Psoas muscle (tissue), 8 donors: ENCODE results near the gene PRODH2. TPM values are rescaled to one million over a fixed set of nuclear protein-coding genes. Genes with fewer than 3 reads are reported as not detected.

Experiments
- ATAC-seq, 4 donors: fragments of 200-7000 bp; cut with Tn5 transposase; one replicate each; pipeline ENCODE4 v1.9.1; 2020; ENCODE audit warnings: moderate library complexity in 3 of 4, mild to moderate bottlenecking in 2 of 4
- DNase-seq, 2 donors: peaks; one replicate each; pipeline ENCODE4 v3.0.0-alpha.2; 2020
- H3K27ac ChIP-seq: fragments of 200-600 bp; one replicate; pipeline ENCODE4 v1.8.0; 2022
- H3K27me3 ChIP-seq, 3 donors: fragments of 200-600 bp in 1 of 3; one replicate each; pipeline versions ENCODE4 v1.6.1 to v1.8.0; 2013 to 2022; ENCODE audit warnings: low read length in 2 of 3, mild to moderate bottlenecking in 2 of 3, moderate library complexity in 1 of 3; ENCODE audit not compliant: insufficient read depth in 3 of 3
- H3K36me3 ChIP-seq, 2 donors: fragments of 200-600 bp in 1 of 2; one replicate each; pipeline versions ENCODE4 v1.6.1 to v1.8.0; 2013 to 2022; ENCODE audit warnings: low read depth in 1 of 2, mild to moderate bottlenecking in 1 of 2, moderate library complexity in 1 of 2; ENCODE audit not compliant: insufficient read depth in 1 of 2
- H3K4me1 ChIP-seq: fragments of 200-600 bp; one replicate; pipeline ENCODE4 v1.8.0; 2022
- H3K4me3 ChIP-seq: fragments of 200-600 bp; one replicate; pipeline ENCODE4 v1.8.0; 2022; ENCODE audit warnings: mild to moderate bottlenecking
- H3K9me3 ChIP-seq: fragments of 200-600 bp; one replicate; pipeline ENCODE4 v1.8.0; 2022
- WGBS, 3 donors: extraction: QIAGEN DNeasy Blood & Tissue Kit; methylation state at CpG; one replicate each; pipeline versions ENCODE4 v1.1.6 to v1.1.7; 2013; 5-methylcytosine and 5-hydroxymethylcytosine counted together
- intact Hi-C, 2 donors: fragments of 100-400 bp; cut with DNase I; formaldehyde crosslinking; loops; one replicate each; pipeline versions ENCODE4 v1.11.0 to v1.14.2; 2022
- polyA plus RNA-seq, 3 donors: library from polyadenylated mRNA; stranded (reverse); fragments of 200-250 nt; gene quantifications; one replicate each; pipeline ENCODE4 v1.2.3, GENCODE V29; 2013
- total RNA-seq, 4 donors: library from RNA; stranded (reverse); fragmentation: NEBNext Ultra II Directional in 2 of 4; extraction: Animal tissue kit (Norgen Biotek cat#: 25700) in 2 of 4; gene quantifications; one replicate each; pipeline versions ENCODE4 v1.2.1 to v1.2.4, GENCODE V29; 2021 to 2023
- TF ChIP-seq, protein P1 (sequence below): fragments of 200-600 bp; IDR thresholded peaks from one replicate; pipeline ENCODE4 v1.8.0; 2022; ENCODE audit warnings: antibody characterized with exemption
- donor health status: healthy with polysubstance abuse.
- donor health status: DM: no; HTN: no; CAD: no; lungs with moderate emphysema.
- donor health status: Bipolar disorder and iron deficiency.
- donor health status: healthy.
- donor health status: DM: yes; HTN: yes; CAD: no.
- donor health status: DM: no; HTN: no; CAD: no.
- donor health status: DM: no; HTN: no; CAD: no.
- donor health status: DM: yes; HTN: yes; CAD: no.

PRODH2 gene
- total and polyA plus RNA-seq, 7 donors = not detected

DNA sequence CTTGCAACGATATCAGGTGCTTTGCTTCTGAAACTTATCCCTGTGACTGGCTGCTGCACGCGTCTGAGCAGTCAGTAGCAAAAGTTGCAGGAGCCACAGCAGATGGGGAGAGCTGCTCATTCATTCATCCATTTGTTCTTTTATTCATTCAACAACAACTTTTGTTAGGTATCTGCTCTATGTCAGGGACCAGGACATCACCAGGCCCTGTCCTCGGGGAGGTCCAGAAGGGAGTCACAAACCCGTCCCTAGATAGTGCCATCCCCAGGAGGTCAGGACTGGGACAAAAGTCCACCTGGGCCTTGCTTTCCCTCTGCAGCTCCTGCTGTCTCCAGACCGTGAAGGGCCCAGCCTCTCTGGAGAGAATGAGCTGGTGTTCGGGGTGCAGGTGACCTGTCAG is 34.7 kb downstream of the PRODH2 start:
- no peaks in the 10 kb centered on the region for H3K9me3 ChIP-seq
- H3K27me3 ChIP-seq = no peaks in the 10 kb centered on the region
- no peak for DNase-seq
- intact Hi-C loops = no loop called here
- ATAC-seq = no peak
- TF ChIP-seq, protein P1, sequence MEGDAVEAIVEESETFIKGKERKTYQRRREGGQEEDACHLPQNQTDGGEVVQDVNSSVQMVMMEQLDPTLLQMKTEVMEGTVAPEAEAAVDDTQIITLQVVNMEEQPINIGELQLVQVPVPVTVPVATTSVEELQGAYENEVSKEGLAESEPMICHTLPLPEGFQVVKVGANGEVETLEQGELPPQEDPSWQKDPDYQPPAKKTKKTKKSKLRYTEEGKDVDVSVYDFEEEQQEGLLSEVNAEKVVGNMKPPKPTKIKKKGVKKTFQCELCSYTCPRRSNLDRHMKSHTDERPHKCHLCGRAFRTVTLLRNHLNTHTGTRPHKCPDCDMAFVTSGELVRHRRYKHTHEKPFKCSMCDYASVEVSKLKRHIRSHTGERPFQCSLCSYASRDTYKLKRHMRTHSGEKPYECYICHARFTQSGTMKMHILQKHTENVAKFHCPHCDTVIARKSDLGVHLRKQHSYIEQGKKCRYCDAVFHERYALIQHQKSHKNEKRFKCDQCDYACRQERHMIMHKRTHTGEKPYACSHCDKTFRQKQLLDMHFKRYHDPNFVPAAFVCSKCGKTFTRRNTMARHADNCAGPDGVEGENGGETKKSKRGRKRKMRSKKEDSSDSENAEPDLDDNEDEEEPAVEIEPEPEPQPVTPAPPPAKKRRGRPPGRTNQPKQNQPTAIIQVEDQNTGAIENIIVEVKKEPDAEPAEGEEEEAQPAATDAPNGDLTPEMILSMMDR = no peak
- 76 to 93% (median 87%) methylated on average over 7 of the region's 7 CpGs for WGBS, 3 donors
- no peak overlapping the region for H3K27ac ChIP-seq
- H3K4me3 ChIP-seq = no peak overlapping the region
- H3K36me3 ChIP-seq = peaks cover 0 to 39% of the 10 kb centered on the region in 2 donors
- H3K4me1 ChIP-seq = peaks cover 7% of the 10 kb centered on the region

DNA sequence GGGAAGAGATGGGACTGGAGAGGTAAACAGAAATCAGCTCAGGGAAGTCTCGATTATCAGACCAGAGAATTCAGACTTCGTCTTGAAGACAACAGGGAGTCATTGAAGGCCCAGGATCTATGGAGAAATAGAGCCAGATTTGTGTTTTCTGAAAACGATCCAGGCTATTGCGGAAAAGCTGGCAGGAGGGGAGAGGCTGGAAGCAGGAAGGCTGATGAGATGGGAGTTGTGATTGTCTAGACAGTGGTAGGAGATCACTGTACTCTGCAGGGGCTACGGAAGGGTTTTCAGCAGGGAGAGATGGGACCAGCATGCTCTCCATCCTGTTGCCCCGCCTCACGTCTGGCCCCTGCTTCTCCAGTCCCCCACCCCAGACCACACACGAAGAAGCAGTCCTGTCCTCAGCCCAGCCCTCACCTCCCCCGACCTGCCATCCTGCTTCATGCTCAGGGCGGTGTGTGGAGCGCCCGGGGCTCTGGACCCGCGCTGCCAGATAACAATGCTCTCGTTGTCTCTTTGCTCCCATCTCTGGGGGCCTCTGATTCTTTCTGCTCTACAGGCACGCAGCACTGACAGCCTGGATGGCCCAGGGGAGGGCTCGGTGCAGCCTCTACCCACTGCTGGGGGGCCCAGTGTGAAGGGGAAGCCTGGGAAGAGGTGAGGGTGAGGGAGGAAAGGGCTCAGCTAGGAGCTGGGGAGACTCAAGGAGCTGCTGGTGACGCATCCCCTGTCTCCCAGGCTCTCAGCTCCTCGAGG is 35.4 kb downstream of the PRODH2 start:
- no peak for DNase-seq
- no peak for ATAC-seq

DNA sequence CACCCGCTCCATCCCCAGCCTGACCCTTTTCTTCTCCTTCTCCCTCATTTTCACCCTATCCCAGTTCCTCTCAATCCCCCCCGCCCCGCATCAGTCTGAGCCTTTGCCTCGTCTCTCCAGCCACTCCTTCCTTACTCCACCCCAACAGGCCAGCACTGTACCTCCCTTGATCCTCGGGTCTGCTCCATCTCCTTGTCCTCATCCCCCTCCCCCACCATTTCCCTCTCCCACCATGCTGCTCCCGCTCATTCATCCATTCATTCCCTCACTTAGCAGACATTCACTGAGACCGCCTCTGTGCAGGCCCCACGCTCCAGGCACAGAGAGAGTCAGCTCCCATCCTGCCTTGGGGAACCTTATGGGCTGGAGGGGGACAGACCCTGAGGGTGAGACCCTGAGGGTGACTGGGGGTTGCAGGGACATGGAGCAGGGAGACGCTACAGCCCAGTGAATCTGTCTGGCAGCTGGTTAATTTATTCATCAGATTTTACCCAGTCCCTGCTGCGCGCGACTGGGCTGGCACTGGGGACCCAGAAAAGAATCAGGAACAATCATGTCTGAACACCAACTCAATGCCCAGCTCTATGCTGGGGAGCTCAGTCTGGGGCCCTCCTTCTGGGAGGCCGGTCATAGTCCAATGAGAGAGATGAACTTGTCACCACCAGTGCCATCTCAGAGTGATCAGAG is 36.4 kb downstream of the PRODH2 start:
- ATAC-seq (no peak), DNase-seq (no peak)
- H3K4me1 ChIP-seq = peaks cover 7% of the 10 kb centered on the region
- TF ChIP-seq, protein P1 = no peak
- no peaks in the 10 kb centered on the region for H3K9me3 ChIP-seq
- H3K27ac ChIP-seq = no peak overlapping the region
- peak overlapping the region; percentile 95 for H3K4me3 ChIP-seq
- intact Hi-C loops = no loop called here
- H3K27me3 ChIP-seq = no peaks in the 10 kb centered on the region
- 54 to 59% (median 56%) methylated on average over 13 of the region's 13 CpGs for WGBS, 3 donors
- H3K36me3 ChIP-seq = peaks cover 0 to 27% of the 10 kb centered on the region in 2 donors

More for the DNA sequence above, 35.4 kb downstream of the PRODH2 start:
- no peaks in the 10 kb centered on the region for H3K9me3 ChIP-seq
- H3K27me3 ChIP-seq = no peaks in the 10 kb centered on the region
- H3K27ac ChIP-seq = no peak overlapping the region
- TF ChIP-seq, protein P1 = no peak
- H3K4me1 ChIP-seq = peaks cover 7% of the 10 kb centered on the region
- H3K4me3 ChIP-seq = no peak overlapping the region
- 64 to 72% (median 69%) methylated on average over 16 to 19 of the region's 19 CpGs for WGBS, 3 donors
- intact Hi-C loops = no loop called here
- peaks cover 0 to 32% of the 10 kb centered on the region in 2 donors for H3K36me3 ChIP-seq

DNA sequence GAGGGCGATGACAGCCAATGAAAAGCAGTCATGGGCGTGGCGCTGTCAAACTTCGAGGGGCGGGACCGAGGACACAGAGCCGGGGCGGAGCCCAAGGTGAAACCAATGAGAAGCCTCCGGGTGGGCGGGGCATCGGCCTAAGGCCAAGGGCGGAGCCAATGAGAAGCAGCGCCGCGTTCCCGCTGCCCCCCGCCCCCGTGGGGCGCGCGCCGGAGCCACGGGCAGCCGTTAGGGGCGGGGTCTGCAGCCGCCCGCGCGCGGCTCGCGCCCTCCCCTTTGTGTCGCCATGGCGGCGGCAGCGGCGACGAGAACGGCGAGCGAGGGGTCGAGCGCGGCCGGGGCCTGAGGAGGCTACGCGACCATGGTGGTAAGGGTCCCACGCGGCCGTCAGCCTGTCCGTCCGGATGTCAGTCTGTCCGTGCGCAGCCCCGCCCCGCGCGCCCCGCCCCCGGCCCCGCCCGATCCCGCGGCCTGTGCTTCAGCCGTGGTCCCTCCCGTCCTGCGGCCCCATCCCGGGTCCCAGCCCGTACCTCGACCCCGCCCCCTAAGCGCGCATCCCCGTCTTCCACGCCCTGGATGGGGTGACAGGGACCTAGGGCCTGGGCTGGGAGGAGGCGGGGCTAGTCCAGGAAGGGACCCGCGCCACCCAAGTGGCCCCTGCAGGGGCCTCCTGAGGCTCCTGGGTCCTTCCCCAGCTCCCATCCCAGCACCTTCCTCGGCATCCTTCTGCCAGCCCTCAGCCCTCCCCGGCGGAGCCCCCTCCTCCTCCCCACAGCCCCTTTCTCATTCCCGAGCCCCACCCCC is 37.1 kb downstream of the PRODH2 start, which contains the start of gene ARHGAP33:
ARHGAP33 (plus strand) TSS at position 267 of the 804 bp plus-strand sequence; CDS start at position 362, 95 bp downstream.
- peak within 1 kb of the TSS; percentile 95 for H3K4me3 ChIP-seq
- H3K27me3 ChIP-seq = no peaks in the 10 kb centered on the region
- DNase-seq (peak; percentile 99 to 100), ATAC-seq (peak; percentile 98 to 100 (median 99))
- 0 to 1% (median 0%) methylated on average over 42 to 82 of the region's 82 CpGs for WGBS, 3 donors
- TF ChIP-seq, protein P1 = no peak
- H3K4me1 ChIP-seq = peaks cover 7% of the 10 kb centered on the region
- no peaks in the 10 kb centered on the region for H3K9me3 ChIP-seq
- H3K36me3 ChIP-seq = peaks cover 0 to 19% of the 10 kb centered on the region in 2 donors
- intact Hi-C loops = no loop called here
- H3K27ac ChIP-seq = peak within 1 kb of the TSS; percentile 30
